ENCODE results near the gene TNFRSF6B.

GRCh38 chr20:63657260-63657936 lies 39.1 kb upstream of the TNFRSF6B start:
- TF ChIP-seq CTCF (IDR thresholded peaks at IDR 0.05; ENCODE audit: insufficient read depth, low read depth, low read length) (no peak), EZH2 (IDR thresholded peaks at IDR 0.05; ENCODE audit: insufficient read depth, low read length) (no peak)

Measured in astrocyte (in vitro differentiated cells and primary cell).